ENCODE measurements around the gene FAM168B. TPM values are rescaled to one million over a fixed set of nuclear protein-coding genes. Genes with fewer than 3 reads are reported as not detected.

FAM168B gene
- total and polyA plus RNA-seq, 10 of the 15 experiments (the other 5 are each of a cell fraction or from before 2014, with no cell fraction given) = 3.5 to 77.3 (median 45.9) TPM

- no peak for TF ChIP-seq ZNF274 (IDR thresholded peaks at IDR 0.05; ENCODE audit: insufficient read depth, insufficient read length)
- no peak for TF ChIP-seq TCF12 (IDR thresholded peaks at IDR 0.05; ENCODE audit: low read depth, low read length)
- TF ChIP-seq KLF5 (IDR thresholded peaks at IDR 0.05; ENCODE audit: partially characterized antibody) = no peak
- no peak for TF ChIP-seq STAT3 (IDR thresholded peaks at IDR 0.05; ENCODE audit: low read depth, low read length)
- TF ChIP-seq PAX8 (IDR thresholded peaks at IDR 0.05) = no peak
- no peak for TF ChIP-seq ZNF207 (IDR thresholded peaks at IDR 0.05; ENCODE audit: borderline replicate concordance)
- no peak for TF ChIP-seq RUNX3 (IDR thresholded peaks at IDR 0.05; ENCODE audit: low read length)
- TF ChIP-seq PML (IDR thresholded peaks at IDR 0.05; ENCODE audit: low read length) = no peak
- TF ChIP-seq SMARCA5 (IDR thresholded peaks at IDR 0.05) = no peak
- no peak for TF ChIP-seq TCF7 (IDR thresholded peaks at IDR 0.05; ENCODE audit: borderline replicate concordance)
- no peak for TF ChIP-seq DPF2 (IDR thresholded peaks at IDR 0.05)
- TF ChIP-seq SP1 (IDR thresholded peaks at IDR 0.05; ENCODE audit: low read depth, low read length) = no peak
These were observed 7.6 kb downstream of the FAM168B start (continued) for GRCh38 chr2:131085646-131086045.

- Histone ChIP-seq H3K4me1 (ENCODE audit: control insufficient read depth, insufficient read depth, low read length) (no peaks in the 10 kb centered on the region), H2AFZ (ENCODE audit: control insufficient read depth, low read depth, low read length) (no peak overlapping the region), H3K79me2 (ENCODE audit: control insufficient read depth, insufficient read depth, low read length) (peaks cover 35% of the 10 kb centered on the region), H3K9ac (ENCODE audit: control insufficient read depth, insufficient read depth, low read length) (no peak overlapping the region), H3K36me3 (ENCODE audit: control insufficient read depth in 2 of 2, insufficient read depth in 2 of 2, low read length in 1 of 2) (peaks cover 8 to 52% of the 10 kb centered on the region in 2 experiments), H3K9me3 (replicated peaks; ENCODE audit: control insufficient read depth, insufficient read depth, low read length) (no peaks in the 10 kb centered on the region), H3K4me2 (ENCODE audit: control insufficient read depth, insufficient read depth) (no peak overlapping the region), H4K20me1 (ENCODE audit: control insufficient read depth, insufficient read depth) (peaks cover 7% of the 10 kb centered on the region), H3K4me3 (no peak overlapping the region), H3K27me3 (replicated peaks in 1 of 2; ENCODE audit: control insufficient read depth in 2 of 2, insufficient read depth in 2 of 2, low read length in 1 of 2) (no peaks in the 10 kb centered on the region), H3K27ac (ENCODE audit: control insufficient read depth, insufficient read depth) (no peak overlapping the region)
- POLR2A ChIA-PET = no interaction called here
- DNase-seq (ENCODE audit: low read depth, low spot score) = no peak
- intact Hi-C loops (cut with micrococcal nuclease; ENCODE audit: unreplicated experiment) (no loop called here), in situ Hi-C loops (cut with MboI) (no loop called here)
- ATAC-seq = no peak
- no peak for FAIRE-seq
- RAD21 ChIA-PET (ENCODE audit: unreplicated experiment) = no interaction called here
- BruUV-seq (replicated peaks) = TSS peak; percentile 44
- TF ChIP-seq NR2C1 (IDR thresholded peaks at IDR 0.05) (no peak), RFX5 (IDR thresholded peaks at IDR 0.05; ENCODE audit: low read depth, low read length) (no peak), MTA3 (IDR thresholded peaks at IDR 0.05; ENCODE audit: borderline replicate concordance, low read length) (no peak), FOXK2 (IDR thresholded peaks at IDR 0.05) (no peak), TCF3 (IDR thresholded peaks at IDR 0.05; ENCODE audit: borderline replicate concordance, insufficient read depth, low read depth, low read length) (no peak), DPF2 (IDR thresholded peaks at IDR 0.05) (no peak), SRF (IDR thresholded peaks at IDR 0.05; ENCODE audit: low read depth in 2 of 2, low read length in 2 of 2) (no peak), KDM1A (IDR thresholded peaks at IDR 0.05; ENCODE audit: borderline replicate concordance) (no peak), BCLAF1 (IDR thresholded peaks at IDR 0.05) (no peak)
- CTCF ChIA-PET = no interaction called here
- WGBS (ENCODE audit: insufficient coverage, insufficient replicate concordance, low lambda C conversion rate, missing lambda C conversion rate) = 66% methylated on average over 4 of the region's 4 CpGs
- SMC1A ChIA-PET (ENCODE audit: uncharacterized antibody, unreplicated experiment) = no interaction called here
These were observed 12.1 kb downstream of the FAM168B start for GRCh38 chr2:131081190-131081589.
